Lower leg skin (tissue), 4 donors: ENCODE measurements around the gene METAP1. TPM values are rescaled to one million over a fixed set of nuclear protein-coding genes. Genes with fewer than 3 reads are reported as not detected.

Experiments
- DNase-seq, 2 donors: peaks; one replicate each; pipeline ENCODE4 v3.0.0-alpha.2; 2019; ENCODE audit warnings: low spot score in 2 of 2
- H3K4me3 ChIP-seq: fragments of 200-600 bp; sonication (generic); 2 replicates; pipeline ENCODE4 v1.5.1; 2017; ENCODE audit warnings: mild to moderate bottlenecking, low read depth; ENCODE audit not compliant: poor library complexity, severe bottlenecking
- CTCF ChIP-seq, 3 donors: fragments of 450-650 bp; IDR thresholded peaks; one replicate each; pipeline ENCODE4 v1.5.1; 2016; ENCODE audit warnings: antibody characterized with exemption in 3 of 3, mild to moderate bottlenecking in 3 of 3, moderate library complexity in 2 of 3
- POLR2A ChIP-seq, 2 donors: fragments of 450-650 bp; IDR thresholded peaks; one replicate each; pipeline ENCODE4 v1.6.1; 2016 to 2017; ENCODE audit warnings: antibody characterized with exemption in 2 of 2, mild to moderate bottlenecking in 1 of 2, moderate library complexity in 1 of 2
- WGBS, 2 donors: methylation state at CpG; one replicate each; pipeline ENCODE4 v1.1.5; 2018; 5-methylcytosine and 5-hydroxymethylcytosine counted together
- intact Hi-C: fragments of 100-400 bp; cut with DNase I; formaldehyde crosslinking; loops from one replicate; pipeline ENCODE4 v1.15.0; 2023; ENCODE audit warnings: low total_unique reads
- total RNA-seq, 4 donors: library from RNA; depleted of rRNA; stranded (reverse); fragments of >200 nt; gene quantifications; one replicate each; pipeline ENCODE4 v1.1.0, GENCODE V29; 2016

The METAP1 gene
- 10 to 100 TPM; 35.0 to 58.4 (median 39.8) TPM for total RNA-seq

GRCh38 chr4:98995183-98996055 lies at the start of gene METAP1:
METAP1 (plus strand) TSS chr4:98995721; CDS start chr4:98995754, 33 bp downstream.
- 0 to 1% methylated on average over 23 to 75 of the region's 94 CpGs for WGBS, 2 donors
- intact Hi-C loops: loop anchor here (10.0 kb wide), 2 partner anchors 61 to 409 kb away; no protein-coding TSS in a partner anchor

GRCh38 chr4:98946359-98946758 lies 49.2 kb upstream of the METAP1 start:
- DNase-seq: no peak
- 86 to 95% methylated on average over 1 of the region's 1 CpG for WGBS, 2 donors
- no peak for TF ChIP-seq POLR2A (IDR thresholded peaks at IDR 0.05)
- TF ChIP-seq CTCF (IDR thresholded peaks at IDR 0.05): no peak
- intact Hi-C loops: no loop called here
- H3K4me3 ChIP-seq: no peak overlapping the region

More at GRCh38 chr4:98995183-98996055, at the start of gene METAP1:
- DNase-seq: peak; percentile 92 to 98
- H3K4me3 ChIP-seq: peak within 1 kb of the TSS; percentile 98
- peak in 1 of 2 donors; percentile 5 for TF ChIP-seq POLR2A (IDR thresholded peaks at IDR 0.05)
- TF ChIP-seq CTCF (IDR thresholded peaks at IDR 0.05): peak in 1 of 3 donors; percentile 19

GRCh38 chr4:98950925-98951324 lies 44.6 kb upstream of the METAP1 start:
- TF ChIP-seq CTCF (IDR thresholded peaks at IDR 0.05) (no peak), POLR2A (IDR thresholded peaks at IDR 0.05) (no peak)
- intact Hi-C loops: no loop called here
- H3K4me3 ChIP-seq: no peak overlapping the region
- 82 to 89% methylated on average over 1 of the region's 1 CpG for WGBS, 2 donors
- no peak for DNase-seq

GRCh38 chr4:98951710-98952109 lies 43.8 kb upstream of the METAP1 start:
- DNase-seq: no peak
- TF ChIP-seq CTCF (IDR thresholded peaks at IDR 0.05): no peak
- TF ChIP-seq POLR2A (IDR thresholded peaks at IDR 0.05): no peak
- no peak overlapping the region for H3K4me3 ChIP-seq
- intact Hi-C loops: no loop called here
- WGBS, 2 donors: 88 to 95% methylated on average over 3 of the region's 3 CpGs

GRCh38 chr4:98955229-98955628 lies 40.3 kb upstream of the METAP1 start:
- DNase-seq: no peak
- intact Hi-C loops: no loop called here
- TF ChIP-seq POLR2A (IDR thresholded peaks at IDR 0.05) (no peak), CTCF (IDR thresholded peaks at IDR 0.05) (no peak)
- WGBS, 2 donors: 76 to 87% methylated on average over 6 of the region's 6 CpGs
- no peak overlapping the region for H3K4me3 ChIP-seq
